Neuronal stem cell (in vitro differentiated cells): ENCODE data around the gene MYO1E.

Experiments
- DNase-seq: peaks from one replicate; pipeline ENCODE4 v3.0.0-alpha.2; 2013; ENCODE audit warnings: low spot score
- H2AFZ ChIP-seq: one replicate; pipeline ENCODE4 v1.6.1; 2013; ENCODE audit warnings: mild to moderate bottlenecking, low read length, inconsistent platforms
- H2AK5ac ChIP-seq: 2 replicates; pipeline ENCODE4 v1.6.1; 2013; ENCODE audit warnings: low read depth, mild to moderate bottlenecking, inconsistent platforms, low read length, moderate library complexity, mixed read lengths
- H2BK120ac ChIP-seq: 2 replicates; pipeline ENCODE4 v1.6.1; 2013; ENCODE audit warnings: low read depth, mild to moderate bottlenecking, inconsistent platforms, low read length, moderate library complexity, mixed read lengths
- H2BK12ac ChIP-seq: one replicate; pipeline ENCODE4 v1.6.1; 2013; ENCODE audit warnings: low read length, inconsistent platforms
- H2BK15ac ChIP-seq: 2 replicates; pipeline ENCODE4 v1.6.1; 2013; ENCODE audit warnings: mild to moderate bottlenecking, low read length, inconsistent platforms, mixed read lengths
- H2BK5ac ChIP-seq: one replicate; pipeline ENCODE4 v1.6.1; 2013; ENCODE audit warnings: inconsistent platforms, mild to moderate bottlenecking, low read length, moderate library complexity
- H3K14ac ChIP-seq: one replicate; pipeline ENCODE4 v1.6.1; 2013; ENCODE audit warnings: low read length, inconsistent platforms
- H3K18ac ChIP-seq: 2 replicates; pipeline ENCODE4 v1.6.1; 2013; ENCODE audit warnings: low read length, inconsistent platforms
- H3K23ac ChIP-seq: 2 replicates; pipeline ENCODE4 v1.6.1; 2013; ENCODE audit warnings: low read depth, mild to moderate bottlenecking, mixed read lengths, low read length, inconsistent platforms; ENCODE audit not compliant: poor library complexity
- H3K27ac ChIP-seq: replicated peaks from 3 replicates; pipeline ENCODE4 v1.5.1; 2013; ENCODE audit warnings: low read length, inconsistent platforms
- H3K27me3 ChIP-seq, 3 experiments: 2 replicates each; pipeline ENCODE4 v1.6.1; 2013; ENCODE audit warnings: low read length in 3 of 3, mild to moderate bottlenecking in 2 of 3, inconsistent platforms in 1 of 3, low read depth in 1 of 3, mixed read lengths in 1 of 3, moderate library complexity in 1 of 3; ENCODE audit not compliant: control insufficient read depth in 3 of 3, insufficient read depth in 3 of 3
- H3K36me3 ChIP-seq, 2 donors: replicated peaks in 1 of 2; 2 replicates each; pipeline ENCODE4 v1.6.1; 2013; ENCODE audit warnings: low read length in 2 of 2; ENCODE audit not compliant: control insufficient read depth in 2 of 2, insufficient read depth in 2 of 2
- H3K4ac ChIP-seq: 2 replicates; pipeline ENCODE4 v1.6.1; 2013; ENCODE audit warnings: inconsistent platforms, mild to moderate bottlenecking, low read length, moderate library complexity
- H3K4me1 ChIP-seq, 2 donors: 1 replicate in 1 of 2; 2 replicates in 1 of 2; pipeline ENCODE4 v1.6.1; 2013; ENCODE audit warnings: low read length in 2 of 2, low read depth in 1 of 2; ENCODE audit not compliant: control insufficient read depth in 2 of 2, insufficient read depth in 1 of 2
- H3K4me2 ChIP-seq: one replicate; pipeline ENCODE4 v1.6.1; 2013; ENCODE audit warnings: mild to moderate bottlenecking, low read length, inconsistent platforms; ENCODE audit not compliant: insufficient read depth, poor library complexity, severe bottlenecking
- H3K4me3 ChIP-seq, 2 donors: 2 replicates each; pipeline ENCODE4 v1.5.1; 2013; ENCODE audit warnings: low read length in 2 of 2, mild to moderate bottlenecking in 2 of 2, inconsistent platforms in 1 of 2, moderate library complexity in 1 of 2
- H3K79me1 ChIP-seq: one replicate; pipeline ENCODE4 v1.6.1; 2013; ENCODE audit warnings: low read depth, mild to moderate bottlenecking, inconsistent platforms, low read length, moderate library complexity
- H3K9ac ChIP-seq: one replicate; pipeline ENCODE4 v1.6.1; 2013; ENCODE audit warnings: mild to moderate bottlenecking, low read depth, low read length, inconsistent platforms; ENCODE audit not compliant: poor library complexity
- H3K9me3 ChIP-seq, 2 donors: replicated peaks in 1 of 2; 2 replicates each; pipeline versions ENCODE3 to v1.6.1; 2013; ENCODE audit warnings: low read length in 2 of 2, mild to moderate bottlenecking in 2 of 2, inconsistent platforms in 1 of 2, low read depth in 1 of 2, mixed read lengths in 1 of 2, moderate library complexity in 1 of 2; ENCODE audit not compliant: control insufficient read depth in 2 of 2, insufficient read depth in 1 of 2
- H4K8ac ChIP-seq: one replicate; pipeline ENCODE4 v1.6.1; 2013; ENCODE audit warnings: low read depth, mild to moderate bottlenecking, inconsistent platforms, low read length, moderate library complexity
- H4K91ac ChIP-seq: one replicate; pipeline ENCODE4 v1.6.1; 2013; ENCODE audit warnings: low read length, low read depth, mild to moderate bottlenecking, inconsistent platforms; ENCODE audit not compliant: poor library complexity
- WGBS, 2 donors: extraction: QIAGEN DNeasy Blood & Tissue Kit; methylation state at CpG; one replicate each; pipeline ENCODE4 v1.1.7; 2013; ENCODE audit warnings: missing lambda C conversion rate in 2 of 2, mixed read lengths in 1 of 2; ENCODE audit not compliant: insufficient read length in 2 of 2, insufficient replicate concordance in 1 of 2; ENCODE audit errors: extremely low coverage in 2 of 2; 5-methylcytosine and 5-hydroxymethylcytosine counted together

The MYO1E gene

GRCh38 chr15:59273234-59273633 is 99.4 kb downstream of the MYO1E start:
- no peaks in the 10 kb centered on the region for H3K4me1 ChIP-seq
- no peak overlapping the region for H3K9ac ChIP-seq
- no peak overlapping the region for H3K4me3 ChIP-seq
- WGBS, 2 donors = no CpG with 5 or more reads among the region's 4 CpGs
- DNase-seq = no peak
- H3K4me2 ChIP-seq = no peak overlapping the region
- H2AFZ ChIP-seq = no peak overlapping the region
- no peak overlapping the region for H3K14ac ChIP-seq
- H3K18ac ChIP-seq = no peak overlapping the region
- no peaks in the 10 kb centered on the region for H3K79me1 ChIP-seq
- no peak overlapping the region for H3K27ac ChIP-seq
- no peak overlapping the region for H3K23ac ChIP-seq
- H3K27me3 ChIP-seq = no peaks in the 10 kb centered on the region
- H4K91ac ChIP-seq = no peak overlapping the region
- no peak overlapping the region for H2BK5ac ChIP-seq
- no peak overlapping the region for H3K4ac ChIP-seq
- no peaks in the 10 kb centered on the region for H3K9me3 ChIP-seq
- no peak overlapping the region for H2BK120ac ChIP-seq
- no peak overlapping the region for H2AK5ac ChIP-seq
- no peaks in the 10 kb centered on the region for H3K36me3 ChIP-seq
- no peak overlapping the region for H4K8ac ChIP-seq
- H2BK15ac ChIP-seq = no peak overlapping the region
- no peak overlapping the region for H2BK12ac ChIP-seq

GRCh38 chr15:59271595-59272201 is 101.0 kb downstream of the MYO1E start:
- Histone ChIP-seq H3K4ac (no peak overlapping the region), H3K36me3 (no peaks in the 10 kb centered on the region), H3K4me1 (no peaks in the 10 kb centered on the region)

GRCh38 chr15:59268852-59269407 is 103.7 kb downstream of the MYO1E start:
- Histone ChIP-seq H3K79me1 (no peaks in the 10 kb centered on the region), H2BK5ac (no peak overlapping the region)

More at GRCh38 chr15:59271595-59272201, 101.0 kb downstream of the MYO1E start:
- no peak overlapping the region for H2BK12ac ChIP-seq
- H3K4me2 ChIP-seq = no peak overlapping the region
- no peak overlapping the region for H3K14ac ChIP-seq
- no peak overlapping the region for H3K4me3 ChIP-seq
- H3K23ac ChIP-seq = no peak overlapping the region
- WGBS, 2 donors = no CpG with 5 or more reads among the region's 7 CpGs
- H3K27me3 ChIP-seq = no peaks in the 10 kb centered on the region
- H2BK120ac ChIP-seq = no peak overlapping the region
- no peaks in the 10 kb centered on the region for H3K79me1 ChIP-seq
- no peak overlapping the region for H2BK15ac ChIP-seq
- H2AK5ac ChIP-seq = no peak overlapping the region
- H3K27ac ChIP-seq = no peak overlapping the region
- H3K9ac ChIP-seq = no peak overlapping the region
- H2AFZ ChIP-seq = no peak overlapping the region
- H3K9me3 ChIP-seq = no peaks in the 10 kb centered on the region
- H4K91ac ChIP-seq = no peak overlapping the region
- H2BK5ac ChIP-seq = no peak overlapping the region
- H3K18ac ChIP-seq = no peak overlapping the region
- no peak overlapping the region for H4K8ac ChIP-seq
- no peak for DNase-seq

GRCh38 chr15:59268168-59268851 is 104.4 kb downstream of the MYO1E start:
- Histone ChIP-seq H3K9me3 (no peaks in the 10 kb centered on the region), H3K4me2 (no peak overlapping the region), H2AK5ac (no peak overlapping the region), H3K23ac (no peak overlapping the region), H3K4me1 (no peaks in the 10 kb centered on the region), H3K27me3 (no peaks in the 10 kb centered on the region), H2BK15ac (no peak overlapping the region), H3K79me1 (no peaks in the 10 kb centered on the region), H2AFZ (no peak overlapping the region), H3K4ac (no peak overlapping the region), H3K36me3 (no peaks in the 10 kb centered on the region), H4K91ac (no peak overlapping the region), H2BK5ac (no peak overlapping the region), H3K18ac (no peak overlapping the region), H3K4me3 (no peak overlapping the region), H3K27ac (no peak overlapping the region), H4K8ac (no peak overlapping the region), H3K9ac (no peak overlapping the region), H2BK120ac (no peak overlapping the region), H2BK12ac (no peak overlapping the region), H3K14ac (no peak overlapping the region)
- WGBS, 2 donors = no CpG with 5 or more reads among the region's 3 CpGs
- DNase-seq = no peak

More at GRCh38 chr15:59268852-59269407, 103.7 kb downstream of the MYO1E start:
- H3K4me1 ChIP-seq = no peaks in the 10 kb centered on the region
- H2BK120ac ChIP-seq = no peak overlapping the region
- no CpG with 5 or more reads among the region's 10 CpGs for WGBS, 2 donors
- no peak overlapping the region for H3K14ac ChIP-seq
- no peak overlapping the region for H3K9ac ChIP-seq
- no peak overlapping the region for H3K4me3 ChIP-seq
- H4K8ac ChIP-seq = no peak overlapping the region
- H3K27me3 ChIP-seq = no peaks in the 10 kb centered on the region
- no peak overlapping the region for H2BK15ac ChIP-seq
- no peak overlapping the region for H3K27ac ChIP-seq
- no peak overlapping the region for H2AFZ ChIP-seq
- H3K18ac ChIP-seq = no peak overlapping the region
- no peak overlapping the region for H2BK12ac ChIP-seq
- no peaks in the 10 kb centered on the region for H3K36me3 ChIP-seq
- H4K91ac ChIP-seq = no peak overlapping the region
- no peaks in the 10 kb centered on the region for H3K9me3 ChIP-seq
- no peak overlapping the region for H2AK5ac ChIP-seq
- no peak for DNase-seq
- no peak overlapping the region for H3K4ac ChIP-seq
- H3K4me2 ChIP-seq = no peak overlapping the region
- no peak overlapping the region for H3K23ac ChIP-seq
